Measurements from ENCODE around the gene LHFPL2. TPM values are rescaled to one million over a fixed set of nuclear protein-coding genes. Genes with fewer than 3 reads are reported as not detected.

Gene LHFPL2
- total and polyA plus RNA-seq, 4 donors: 6.5 to 49.4 (median 47.7) TPM

DNA sequence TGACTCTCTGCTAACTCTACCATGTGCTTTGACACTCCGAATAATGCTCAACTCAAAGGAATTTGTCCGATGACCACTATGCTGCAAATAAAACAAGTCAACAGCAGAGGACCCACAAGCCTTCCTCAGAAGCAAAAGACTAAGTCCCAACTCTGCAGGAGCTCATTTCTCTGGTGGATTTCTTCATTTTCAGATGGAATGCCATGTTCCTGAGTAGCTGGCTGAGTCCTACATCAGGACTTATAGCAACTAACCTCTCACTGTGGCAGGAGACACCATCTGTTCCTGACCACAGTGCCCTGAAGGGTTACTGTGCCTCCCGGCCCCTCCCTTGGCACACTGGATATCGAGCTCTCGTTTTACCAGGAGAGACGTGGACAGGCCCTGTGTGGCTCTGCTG is 20.8 kb downstream of the LHFPL2 start:
- 87 to 89% methylated on average over 6 of the region's 6 CpGs for WGBS, 2 donors
- no peak overlapping the region for H3K9ac ChIP-seq (ENCODE audit: insufficient read depth in 1 of 2, low read length in 2 of 2)
- H3K36me3 ChIP-seq (ENCODE audit: control insufficient read depth in 4 of 4, insufficient read depth in 4 of 4, low read length in 4 of 4): peaks cover 8 to 25% (median 13%) of the 10 kb centered on the region in 4 donors

GRCh38 chr5:78627175-78627574 is 21.4 kb downstream of the LHFPL2 start:
- Histone ChIP-seq H3K36me3 (ENCODE audit: control insufficient read depth in 4 of 4, insufficient read depth in 4 of 4, low read length in 4 of 4) (peaks cover 7 to 20% (median 13%) of the 10 kb centered on the region in 4 donors), H3K27ac (ENCODE audit: low read depth in 1 of 2, low read length in 1 of 2) (no peak overlapping the region), H3K4me3 (no peak overlapping the region), H3K9ac (ENCODE audit: insufficient read depth in 1 of 2, low read length in 2 of 2) (no peak overlapping the region), H3K9me3 (ENCODE audit: control insufficient read depth in 4 of 4, insufficient read depth in 3 of 4, low read length in 3 of 4) (no peaks in the 10 kb centered on the region), H3K4me1 (ENCODE audit: control insufficient read depth in 5 of 5, insufficient read depth in 5 of 5, low read length in 5 of 5) (peaks cover 5 to 52% (median 13%) of the 10 kb centered on the region in 5 donors), H3K27me3 (ENCODE audit: control insufficient read depth in 3 of 3, insufficient read depth in 3 of 3, low read length in 2 of 3) (no peaks in the 10 kb centered on the region)
- DNase-seq (peak in 1 of 3 donors; percentile 35), ATAC-seq (ENCODE audit: insufficient read depth, low FRiP score) (no peak)
- 93% methylated on average over 3 of the region's 3 CpGs for WGBS, 2 donors
- TF ChIP-seq CTCF (IDR thresholded peaks at IDR 0.05; ENCODE audit: control extremely low read depth, extremely low read depth): peak; percentile 1

More for the DNA sequence above, 20.8 kb downstream of the LHFPL2 start:
- DNase-seq (no peak), ATAC-seq (ENCODE audit: insufficient read depth, low FRiP score) (no peak)
- no peak for TF ChIP-seq CTCF (IDR thresholded peaks at IDR 0.05; ENCODE audit: control extremely low read depth, extremely low read depth)
- Histone ChIP-seq H3K4me3 (no peak overlapping the region), H3K27ac (ENCODE audit: low read depth in 1 of 2, low read length in 1 of 2) (no peak overlapping the region), H3K27me3 (ENCODE audit: control insufficient read depth in 3 of 3, insufficient read depth in 3 of 3, low read length in 2 of 3) (no peaks in the 10 kb centered on the region), H3K9me3 (ENCODE audit: control insufficient read depth in 4 of 4, insufficient read depth in 3 of 4, low read length in 3 of 4) (no peaks in the 10 kb centered on the region), H3K4me1 (ENCODE audit: control insufficient read depth in 5 of 5, insufficient read depth in 5 of 5, low read length in 5 of 5) (peaks cover 7 to 52% (median 13%) of the 10 kb centered on the region in 5 donors)

DNA sequence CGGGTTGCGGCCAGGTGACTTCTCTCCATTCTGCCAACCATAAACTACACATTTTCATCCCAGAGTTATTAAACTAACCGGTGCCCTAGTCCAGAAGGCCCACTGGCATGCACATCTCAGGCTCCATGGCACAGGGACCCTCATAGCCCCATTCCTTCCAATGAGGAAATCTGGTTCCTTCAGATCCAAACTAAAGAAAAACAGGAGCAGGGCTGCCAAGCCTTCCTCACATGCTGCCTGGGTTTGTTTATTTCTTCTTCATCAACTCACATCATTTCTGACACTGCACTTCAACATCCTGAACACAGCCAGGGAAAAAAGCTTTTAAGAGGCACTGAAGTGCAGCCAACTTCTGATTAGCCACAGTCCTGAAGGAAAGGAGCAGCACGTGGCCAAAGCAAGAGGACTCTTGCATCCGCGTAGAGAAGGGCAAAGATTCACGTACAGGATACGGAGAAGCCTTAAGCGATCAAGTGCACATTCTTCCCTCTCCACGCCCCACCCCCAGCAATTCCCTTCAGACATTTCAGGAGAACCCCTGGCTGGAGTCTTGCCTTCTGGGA is 22.5 kb downstream of the LHFPL2 start:
- ATAC-seq (ENCODE audit: insufficient read depth, low FRiP score) (no peak), DNase-seq (peak; percentile 66 to 91 (median 82))
- no peak for TF ChIP-seq CTCF (IDR thresholded peaks at IDR 0.05; ENCODE audit: control extremely low read depth, extremely low read depth)
- peaks cover 5 to 52% (median 13%) of the 10 kb centered on the region in 5 donors for H3K4me1 ChIP-seq (ENCODE audit: control insufficient read depth in 5 of 5, insufficient read depth in 5 of 5, low read length in 5 of 5)
- H3K27ac ChIP-seq (ENCODE audit: low read depth in 1 of 2, low read length in 1 of 2): no peak overlapping the region
- H3K4me3 ChIP-seq: no peak overlapping the region
- peaks cover 2 to 15% (median 8%) of the 10 kb centered on the region in 4 donors for H3K36me3 ChIP-seq (ENCODE audit: control insufficient read depth in 4 of 4, insufficient read depth in 4 of 4, low read length in 4 of 4)
- H3K9ac ChIP-seq (ENCODE audit: insufficient read depth in 1 of 2, low read length in 2 of 2): no peak overlapping the region
- peaks cover 0 to 2% (median 0%) of the 10 kb centered on the region in 4 donors for H3K9me3 ChIP-seq (ENCODE audit: control insufficient read depth in 4 of 4, insufficient read depth in 3 of 4, low read length in 3 of 4)
- no peaks in the 10 kb centered on the region for H3K27me3 ChIP-seq (ENCODE audit: control insufficient read depth in 3 of 3, insufficient read depth in 3 of 3, low read length in 2 of 3)
- 59 to 77% methylated on average over 10 of the region's 10 CpGs for WGBS, 2 donors
